GM12892 (cell line): ENCODE results near the gene PKIB.
"Not testable (repeated sequence)": the region's sequence is repeated elsewhere in the genome, so short reads cannot be mapped to it uniquely, and the experiment has no call there.

Source experiments
- POLR2A ChIP-seq: IDR thresholded peaks from 2 replicates; pipeline ENCODE4 v1.6.1; 2011; ENCODE audit warnings: low read depth, low read length, control low read depth
- POLR2AphosphoS5 ChIP-seq: IDR thresholded peaks from 2 replicates; pipeline ENCODE4 v1.6.1; 2011; ENCODE audit warnings: low read depth, low read length, control low read depth
- TAF1 ChIP-seq: IDR thresholded peaks from 2 replicates; pipeline ENCODE4 v1.6.1; 2011; ENCODE audit warnings: low read depth, mild to moderate bottlenecking, control low read depth, low read length, borderline replicate concordance

GRCh38 chr6:122598295-122598694 lies 11.9 kb upstream of the PKIB start:
- not testable (repeated sequence) for TF ChIP-seq POLR2A, TAF1, POLR2AphosphoS5
